ENCODE results near the gene ATP6AP2. TPM values are rescaled to one million over a fixed set of nuclear protein-coding genes. Genes with fewer than 3 reads are reported as not detected.

Gene ATP6AP2
- total RNA-seq, 1 experiment from 2014 or later = 62.0 TPM

GRCh38 chrX:40550066-40550465, 30.7 kb upstream of the ATP6AP2 start:
- Histone ChIP-seq H3K9me2 (ENCODE audit: insufficient read depth) (no peaks in the 10 kb centered on the region), H3K4me3 (replicated peaks in 1 of 2; ENCODE audit: low read depth in 1 of 2, low read length in 2 of 2) (no peak overlapping the region), H3K36me3 (ENCODE audit: control insufficient read depth in 1 of 2, insufficient read depth in 2 of 2, low read length in 2 of 2) (no peaks in the 10 kb centered on the region), H3K4me1 (ENCODE audit: control insufficient read depth in 1 of 2, insufficient read depth in 2 of 2, low read length in 2 of 2) (peaks cover 0 to 1% of the 10 kb centered on the region in 2 experiments; a peak in 1 of 4 replicates), H3K27me3 (ENCODE audit: insufficient read depth, low read length) (no peaks in the 10 kb centered on the region), H2AFZ (ENCODE audit: low read depth, low read length, poor library complexity, severe bottlenecking) (no peak overlapping the region), H3K9ac (ENCODE audit: low read length) (no peak overlapping the region), H4K20me1 (ENCODE audit: insufficient read depth) (no peaks in the 10 kb centered on the region), H3K4me2 (ENCODE audit: low read length) (no peak overlapping the region), H3K9me3 (ENCODE audit: control insufficient read depth in 1 of 2, insufficient read depth in 1 of 2, low read depth in 1 of 2, low read length in 2 of 2) (no peaks in the 10 kb centered on the region), H3K79me2 (ENCODE audit: insufficient read depth, low read length) (no peaks in the 10 kb centered on the region), H3K27ac (ENCODE audit: low read depth, low read length) (no peak overlapping the region)
- TF ChIP-seq YY1 (IDR thresholded peaks at IDR 0.05; ENCODE audit: extremely low read depth, insufficient replicate concordance, low read depth, low read length) (no peak), ATF3 (IDR thresholded peaks at IDR 0.05) (no peak), CBX3 (IDR thresholded peaks at IDR 0.05; ENCODE audit: low read depth) (no peak), ZBTB33 (IDR thresholded peaks at IDR 0.05; ENCODE audit: extremely low read depth, insufficient replicate concordance, low read length) (no peak), EZH2 (IDR thresholded peaks at IDR 0.05) (no peak), RAD21 (IDR thresholded peaks at IDR 0.05; ENCODE audit: low read depth) (no peak), FOSL1 (IDR thresholded peaks at IDR 0.05; ENCODE audit: low read depth) (no peak), CEBPB (IDR thresholded peaks at IDR 0.05; ENCODE audit: low read depth) (no peak), JUND (IDR thresholded peaks at IDR 0.05) (no peak), CTCF (IDR thresholded peaks at IDR 0.05 in 2 of 3, conservative IDR thresholded peaks at IDR 0.05 in 1 of 3; ENCODE audit: borderline replicate concordance in 1 of 3, insufficient read depth in 1 of 3, low read depth in 2 of 3, low read length in 2 of 3) (no peak), POLR2A (IDR thresholded peaks at IDR 0.05; ENCODE audit: borderline replicate concordance, extremely low read depth, insufficient read depth, insufficient read length) (no peak), ZNF274 (IDR thresholded peaks at IDR 0.05; ENCODE audit: low read depth, low read length) (no peak), EZH2phosphoT487 (IDR thresholded peaks at IDR 0.05; ENCODE audit: borderline replicate concordance) (no peak), EGR1 (IDR thresholded peaks at IDR 0.05; ENCODE audit: low read depth) (no peak), ZFX (IDR thresholded peaks at IDR 0.05) (no peak), TCF7L2 (IDR thresholded peaks at IDR 0.05; ENCODE audit: borderline replicate concordance, extremely low read depth, insufficient read depth, insufficient read length) (no peak)
- DNase-seq (ENCODE audit: low read depth, low spot score) (no peak), ATAC-seq (no peak)
- BruUV-seq (replicated peaks) = no TSS peak
- RAD21 ChIA-PET (ENCODE audit: low non-redundant PET in 1 of 2, low total read pairs in 2 of 2, uncharacterized antibody in 2 of 2, unreplicated experiment in 2 of 2) = no interaction called here
- CTCF ChIA-PET = no interaction called here
- POLR2A ChIA-PET = no interaction called here
- intact Hi-C loops (cut with micrococcal nuclease) = no loop called here

All from HCT116 (cell line).